Ishikawa (cell line): ENCODE measurements around the gene SMYD3.
A peak's percentile ranks its signal among the peaks of the same experiment; 100 is the strongest.

ENCODE experiments used
- CEBPB ChIP-seq: IDR thresholded peaks from 2 replicates; pipeline ENCODE4 v1.6.1; 2012
- CREB1 ChIP-seq: IDR thresholded peaks from 2 replicates; pipeline ENCODE4 v1.6.1; 2012; ENCODE audit warnings: low read depth
- EGR1 ChIP-seq: IDR thresholded peaks from 2 replicates; pipeline ENCODE4 v1.6.1; 2012
- EP300 ChIP-seq: IDR thresholded peaks from 2 replicates; pipeline ENCODE4 v1.6.1; 2012; ENCODE audit warnings: borderline replicate concordance
- FOXM1 ChIP-seq: IDR thresholded peaks from 2 replicates; pipeline ENCODE4 v1.6.1; 2012; ENCODE audit warnings: low read depth, borderline replicate concordance
- NFIC ChIP-seq: IDR thresholded peaks from 2 replicates; pipeline ENCODE4 v1.6.1; 2012
- RAD21 ChIP-seq: IDR thresholded peaks from 2 replicates; pipeline ENCODE4 v1.6.1; 2012; ENCODE audit warnings: low read depth
- REST ChIP-seq: IDR thresholded peaks from 2 replicates; pipeline ENCODE4 v1.6.1; 2012; ENCODE audit warnings: low read depth, mild to moderate bottlenecking
- TAF1 ChIP-seq: IDR thresholded peaks from 2 replicates; pipeline ENCODE4 v1.6.1; 2012; ENCODE audit warnings: low read depth, mild to moderate bottlenecking
- TCF12 ChIP-seq: IDR thresholded peaks from 2 replicates; pipeline ENCODE4 v1.6.1; 2012; ENCODE audit warnings: low read depth
- TEAD4 ChIP-seq: IDR thresholded peaks from 2 replicates; pipeline ENCODE4 v1.6.1; 2012
- USF1 ChIP-seq: IDR thresholded peaks from 2 replicates; pipeline ENCODE4 v1.6.1; 2012
- YY1 ChIP-seq: IDR thresholded peaks from 2 replicates; pipeline ENCODE4 v1.6.1; 2012; ENCODE audit warnings: low read depth
- ZBTB7A ChIP-seq: IDR thresholded peaks from 2 replicates; pipeline ENCODE4 v1.6.1; 2012; ENCODE audit warnings: low read depth
- TF ChIP-seq, protein P1 (sequence below): IDR thresholded peaks from 2 replicates; pipeline ENCODE4 v1.6.1; 2012

SMYD3 gene

DNA sequence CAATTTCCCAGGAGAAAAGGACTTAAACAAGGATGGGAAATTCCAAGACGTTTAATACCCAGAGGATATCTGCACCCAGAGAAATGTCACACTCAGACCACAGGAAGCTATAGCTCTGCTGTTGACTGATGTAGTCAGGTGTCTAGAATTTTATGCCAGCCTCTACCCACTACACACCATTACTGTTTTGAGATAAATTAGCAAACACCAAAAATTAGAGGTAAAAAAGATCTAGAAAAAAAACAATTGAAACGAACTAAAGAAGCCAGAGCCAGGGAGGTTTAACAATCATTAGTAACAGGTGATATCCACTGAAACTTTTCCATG is 519.9 kb downstream of the SMYD3 start:
- no peak for TF ChIP-seq CEBPB

DNA sequence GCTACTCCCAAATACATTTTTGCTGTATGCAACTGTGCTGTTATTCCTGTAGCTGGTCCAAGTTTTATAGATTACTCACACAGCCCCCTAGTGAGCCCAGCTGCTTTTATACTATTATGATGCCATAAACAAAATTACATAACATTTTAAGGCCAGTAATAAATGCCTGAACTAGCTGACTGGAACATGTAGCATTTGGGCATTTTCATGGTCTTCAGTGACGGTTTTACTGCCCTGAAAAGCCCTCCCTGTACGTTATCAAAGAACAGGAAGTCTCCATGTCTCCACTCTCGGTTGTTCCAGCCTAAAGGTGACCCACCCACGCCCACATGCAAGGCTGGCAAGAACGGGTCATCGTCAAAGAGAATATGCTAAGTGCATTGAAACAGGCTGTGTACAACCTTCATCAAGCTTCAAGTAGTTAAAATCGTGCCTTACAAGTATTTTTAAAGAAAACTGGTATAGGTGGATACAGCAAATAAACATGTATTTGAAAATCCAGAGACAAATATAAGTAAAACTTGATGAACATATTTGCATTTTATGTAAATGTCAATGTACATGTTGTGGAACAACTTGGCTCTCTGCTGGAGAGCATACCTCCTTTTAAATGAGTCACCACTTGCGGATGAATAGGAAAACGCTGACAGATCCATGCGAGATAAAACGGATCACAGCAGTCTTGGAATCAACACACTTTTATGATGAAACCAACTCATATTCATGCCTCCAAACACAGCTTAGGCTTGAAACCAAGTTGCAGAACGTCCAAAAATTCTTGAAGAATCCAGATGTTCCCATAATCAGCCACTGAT is 520.5 kb downstream of the SMYD3 start:
- TF ChIP-seq NFIC (peak; percentile 69), CEBPB (0 out of 2 replicates have a peak, but pooled peaks have one; percentile 44), REST (no peak), ZBTB7A (no peak), FOXM1 (no peak), USF1 (no peak), EP300 (peak; percentile 29; the same call in 1 of the 2 replicates), RAD21 (no peak), TAF1 (no peak), CREB1 (no peak), YY1 (no peak), EGR1 (peak; percentile 80), TEAD4 (0 out of 2 replicates have a peak, but pooled peaks have one; percentile 27), TCF12 (no peak; the same call in 1 of the 2 replicates)
- TF ChIP-seq, protein P1, sequence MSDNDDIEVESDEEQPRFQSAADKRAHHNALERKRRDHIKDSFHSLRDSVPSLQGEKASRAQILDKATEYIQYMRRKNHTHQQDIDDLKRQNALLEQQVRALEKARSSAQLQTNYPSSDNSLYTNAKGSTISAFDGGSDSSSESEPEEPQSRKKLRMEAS, result no peak

DNA sequence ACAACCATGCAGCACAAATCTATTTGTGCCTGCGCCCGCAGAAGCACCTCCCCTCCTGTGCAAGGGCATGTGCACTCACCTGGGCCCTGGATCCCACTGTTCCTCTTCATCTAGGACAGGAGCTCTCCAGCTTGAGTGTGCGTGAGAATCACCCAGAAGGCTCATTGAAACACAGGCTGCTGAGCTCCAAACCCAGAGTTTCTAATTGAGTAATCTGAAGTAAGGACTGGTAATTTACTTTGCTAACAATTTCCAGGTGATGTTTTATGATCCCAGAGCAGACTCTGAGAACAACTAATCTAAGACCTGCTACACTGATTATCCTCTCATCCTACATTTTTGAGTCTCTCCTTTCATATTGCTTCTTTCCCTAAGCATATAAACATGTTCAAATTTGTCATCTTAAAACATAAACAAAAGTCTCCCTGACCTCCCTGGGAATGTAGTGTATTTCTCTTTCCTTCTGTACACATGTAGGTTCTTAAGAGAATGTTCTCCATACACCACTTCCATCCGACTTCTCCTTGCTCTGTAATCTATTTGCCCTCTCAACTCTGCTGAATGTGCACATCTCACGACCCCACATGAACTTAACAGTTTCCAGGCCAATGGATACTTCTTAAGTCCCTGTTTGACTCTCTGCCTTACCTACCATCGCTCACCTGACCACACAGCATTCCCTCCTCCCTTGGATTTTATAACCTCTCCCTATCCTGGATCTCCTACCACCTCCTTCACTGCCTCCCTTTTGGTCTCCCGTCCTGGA is 522.5 kb downstream of the SMYD3 start:
- TF ChIP-seq REST (no peak), TCF12 (no peak), CEBPB (no peak), FOXM1 (no peak), ZBTB7A (no peak), TAF1 (no peak), YY1 (no peak), TEAD4 (no peak), NFIC (no peak)

GRCh38 chr1:245983294-245983967 is 523.6 kb downstream of the SMYD3 start:
- TF ChIP-seq YY1, result no peak
- TF ChIP-seq EGR1, result no peak
- TF ChIP-seq, protein P1, result no peak
- TF ChIP-seq TEAD4, result no peak
- TF ChIP-seq CREB1, result no peak
- TF ChIP-seq EP300, result no peak
- no peak for TF ChIP-seq REST
- no peak for TF ChIP-seq ZBTB7A
- no peak for TF ChIP-seq CEBPB
- no peak for TF ChIP-seq NFIC
- no peak for TF ChIP-seq TCF12
- TF ChIP-seq FOXM1, result no peak
- TF ChIP-seq RAD21, result no peak
- no peak for TF ChIP-seq TAF1
- TF ChIP-seq USF1, result no peak
